DND-41 (cell line): Measurements from ENCODE around the gene OGDHL.
"Not testable (repeated sequence)": the region's sequence is repeated elsewhere in the genome, so short reads cannot be mapped to it uniquely, and the experiment has no call there.

Experiments used
- ATAC-seq: fragments of 200-7000 bp; cut with Tn5 transposase; 3 replicates; pipeline ENCODE4 v1.9.1; 2021; ENCODE audit warnings: low read depth; ENCODE audit not compliant: insufficient read depth
- DNase-seq: peaks from one replicate; pipeline ENCODE4 v3.0.0-alpha.2; 2020
- H2AFZ ChIP-seq: 2 replicates; pipeline ENCODE4 v1.6.0; 2012; ENCODE audit warnings: low read depth, low read length
- H3K27ac ChIP-seq: 2 replicates; pipeline ENCODE4 v1.5.1; 2012; ENCODE audit warnings: low read length, inconsistent platforms
- H3K27me3 ChIP-seq: fragments of 200-600 bp; sonication (generic); 2 replicates; pipeline ENCODE4 v1.6.0; 2012; ENCODE audit warnings: low read length, mild to moderate bottlenecking, inconsistent platforms; ENCODE audit not compliant: insufficient read depth, poor library complexity
- H3K36me3 ChIP-seq: 2 replicates; pipeline ENCODE4 v1.5.1; 2012; ENCODE audit warnings: low read length, inconsistent platforms; ENCODE audit not compliant: insufficient read depth
- H3K4me1 ChIP-seq: 2 replicates; pipeline ENCODE4 v1.5.1; 2012; ENCODE audit warnings: mild to moderate bottlenecking, low read length; ENCODE audit not compliant: insufficient read depth
- H3K4me2 ChIP-seq: 2 replicates; pipeline ENCODE4 v1.6.0; 2012; ENCODE audit warnings: mild to moderate bottlenecking, moderate library complexity, low read length, inconsistent platforms; ENCODE audit not compliant: insufficient read depth
- H3K4me3 ChIP-seq, 2 experiments: fragments of 200-600 bp in 1 of 2; shearing (Covaris generic) in 1 of 2; 2 replicates each; pipeline ENCODE4 v1.5.1; 2012 to 2016; ENCODE audit warnings: inconsistent platforms in 2 of 2, low read length in 2 of 2, mild to moderate bottlenecking in 2 of 2, low read depth in 1 of 2, moderate library complexity in 1 of 2
- H3K79me2 ChIP-seq: 2 replicates; pipeline ENCODE4 v1.6.0; 2012; ENCODE audit warnings: low read length, inconsistent platforms; ENCODE audit not compliant: insufficient read depth
- H3K9ac ChIP-seq: 2 replicates; pipeline ENCODE4 v1.6.0; 2012; ENCODE audit warnings: low read depth, mild to moderate bottlenecking, inconsistent platforms, low read length, moderate library complexity
- H3K9me3 ChIP-seq: 2 replicates; pipeline ENCODE4 v1.5.1; 2012; ENCODE audit warnings: low read length, moderate library complexity, mild to moderate bottlenecking, inconsistent platforms; ENCODE audit not compliant: insufficient read depth, severe bottlenecking
- H4K20me1 ChIP-seq: 2 replicates; pipeline ENCODE4 v1.6.0; 2012; ENCODE audit warnings: low read length; ENCODE audit not compliant: insufficient read depth
- CTCF ChIP-seq: IDR thresholded peaks from 2 replicates; pipeline ENCODE4 v1.5.1; 2012; ENCODE audit warnings: borderline replicate concordance, low read length, moderate library complexity, mild to moderate bottlenecking; ENCODE audit not compliant: poor library complexity, severe bottlenecking; ENCODE audit errors: extremely low read depth
- EZH2 ChIP-seq: IDR thresholded peaks from 3 replicates; pipeline ENCODE4 v1.6.1; 2012; ENCODE audit warnings: borderline replicate concordance, low read depth, mild to moderate bottlenecking, moderate library complexity, low read length, inconsistent platforms; ENCODE audit not compliant: severe bottlenecking

The OGDHL gene

GRCh38 chr10:49756031-49756430 lies 6.1 kb downstream of the OGDHL start:
- no peaks in the 10 kb centered on the region; the same call in 1 of the 2 replicates for H4K20me1 ChIP-seq
- no peak for ATAC-seq
- H3K4me2 ChIP-seq: no peak overlapping the region
- no peaks in the 10 kb centered on the region for H3K36me3 ChIP-seq
- no peaks in the 10 kb centered on the region for H3K79me2 ChIP-seq
- H3K27ac ChIP-seq: no peak overlapping the region
- no peaks in the 10 kb centered on the region for H3K9me3 ChIP-seq
- no peaks in the 10 kb centered on the region for H3K27me3 ChIP-seq
- DNase-seq: no peak
- no peak overlapping the region for H2AFZ ChIP-seq
- TF ChIP-seq CTCF: no peak
- no peaks in the 10 kb centered on the region for H3K4me1 ChIP-seq
- no peak overlapping the region for H3K9ac ChIP-seq
- H3K4me3 ChIP-seq: no peak overlapping the region

- not testable (repeated sequence) for H3K4me1 ChIP-seq, H3K27me3 ChIP-seq, ATAC-seq, H3K27ac ChIP-seq, H3K79me2 ChIP-seq, H3K4me3 ChIP-seq, H3K9ac ChIP-seq, H3K36me3 ChIP-seq, H3K4me2 ChIP-seq, H2AFZ ChIP-seq, H4K20me1 ChIP-seq, H3K9me3 ChIP-seq, DNase-seq
Measured at GRCh38 chr10:49754951-49755350, 7.2 kb downstream of the OGDHL start.

- H3K4me3 ChIP-seq: no peak overlapping the region
- no peak overlapping the region for H3K27ac ChIP-seq
- H4K20me1 ChIP-seq: peaks cover 6% of the 10 kb centered on the region
- no peaks in the 10 kb centered on the region for H3K9me3 ChIP-seq
- no peaks in the 10 kb centered on the region for H3K36me3 ChIP-seq
- H2AFZ ChIP-seq: no peak overlapping the region
- H3K9ac ChIP-seq: no peak overlapping the region
- no peak overlapping the region for H3K4me2 ChIP-seq
- no peaks in the 10 kb centered on the region for H3K4me1 ChIP-seq
- TF ChIP-seq CTCF: no peak
- TF ChIP-seq EZH2: no peak
- H3K79me2 ChIP-seq: no peaks in the 10 kb centered on the region
- H3K27me3 ChIP-seq: no peaks in the 10 kb centered on the region
- ATAC-seq: no peak
- DNase-seq: no peak
Measured at GRCh38 chr10:49752584-49752983, 9.5 kb downstream of the OGDHL start.

DNA sequence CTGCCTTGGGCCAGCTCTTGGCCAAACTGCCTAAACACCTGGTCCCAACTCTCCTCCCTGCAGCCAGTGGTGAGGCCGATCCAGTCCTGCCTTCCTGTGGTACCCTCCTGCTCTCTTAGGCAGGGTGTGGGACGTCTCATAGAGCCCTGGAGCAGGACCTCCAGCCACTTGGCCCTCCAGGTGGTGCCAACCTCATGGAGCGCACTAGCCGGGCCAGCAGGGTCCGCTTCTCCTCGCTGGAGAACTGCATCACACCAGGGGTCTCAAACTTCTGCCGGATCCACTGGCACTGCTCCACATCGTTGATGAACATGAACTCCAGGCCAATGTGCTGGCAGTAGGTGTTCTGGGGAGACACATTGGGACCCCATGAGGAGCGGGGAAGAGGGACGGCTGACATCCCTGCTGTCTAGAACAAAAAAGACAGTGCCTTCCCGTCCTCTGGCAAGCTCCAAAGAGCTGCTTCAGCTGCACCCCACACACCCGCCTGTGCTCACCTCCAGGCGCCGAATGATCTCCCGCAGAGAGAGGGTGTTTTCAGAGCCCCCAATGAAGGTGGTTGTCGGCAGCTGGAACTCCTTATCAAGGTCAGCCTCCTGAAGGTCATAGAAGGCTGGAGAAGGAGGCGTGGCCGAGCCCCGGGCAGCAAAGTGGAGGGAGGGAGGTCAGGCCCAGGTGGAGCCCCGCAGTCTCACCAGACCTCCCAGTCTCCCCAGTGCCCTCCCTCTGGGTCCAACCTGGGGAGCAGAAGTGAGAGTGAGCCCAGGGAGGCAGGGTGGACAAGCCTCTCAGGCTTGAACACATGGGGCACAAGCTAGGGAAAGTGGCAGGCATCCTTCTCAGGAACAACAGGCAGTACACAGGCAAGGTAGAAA lies 10.2 kb downstream of the OGDHL start:
- no peak overlapping the region for H3K9ac ChIP-seq
- H3K27ac ChIP-seq: no peak overlapping the region
- TF ChIP-seq EZH2: no peak
- TF ChIP-seq CTCF: no peak
- no peak overlapping the region for H3K4me3 ChIP-seq
- DNase-seq (no peak), ATAC-seq (no peak)
- H3K4me2 ChIP-seq: no peak overlapping the region
- no peaks in the 10 kb centered on the region for H3K27me3 ChIP-seq
- no peaks in the 10 kb centered on the region for H3K36me3 ChIP-seq
- peaks cover 6% of the 10 kb centered on the region; the same call in 1 of the 2 replicates for H4K20me1 ChIP-seq
- H3K4me1 ChIP-seq: no peaks in the 10 kb centered on the region
- H2AFZ ChIP-seq: no peak overlapping the region
- no peaks in the 10 kb centered on the region for H3K79me2 ChIP-seq
- H3K9me3 ChIP-seq: no peaks in the 10 kb centered on the region
